Activated CD8-positive, alpha-beta memory T cell treated with anti-CD3 and anti-CD28 coated beads for 4 hours (primary cell): ENCODE measurements around the gene LAMA5.
"Not testable (repeated sequence)": the region's sequence is repeated elsewhere in the genome, so short reads cannot be mapped to it uniquely, and the experiment has no call there.

Source experiments
- DNase-seq, 2 donors: peaks; one replicate each; pipeline ENCODE4 v3.0.0-alpha.2; 2020; ENCODE audit warnings: low read depth in 2 of 2

LAMA5 gene

GRCh38 chr20:62388839-62389600 is 21.9 kb upstream of the LAMA5 start:
- no peak for DNase-seq

DNA sequence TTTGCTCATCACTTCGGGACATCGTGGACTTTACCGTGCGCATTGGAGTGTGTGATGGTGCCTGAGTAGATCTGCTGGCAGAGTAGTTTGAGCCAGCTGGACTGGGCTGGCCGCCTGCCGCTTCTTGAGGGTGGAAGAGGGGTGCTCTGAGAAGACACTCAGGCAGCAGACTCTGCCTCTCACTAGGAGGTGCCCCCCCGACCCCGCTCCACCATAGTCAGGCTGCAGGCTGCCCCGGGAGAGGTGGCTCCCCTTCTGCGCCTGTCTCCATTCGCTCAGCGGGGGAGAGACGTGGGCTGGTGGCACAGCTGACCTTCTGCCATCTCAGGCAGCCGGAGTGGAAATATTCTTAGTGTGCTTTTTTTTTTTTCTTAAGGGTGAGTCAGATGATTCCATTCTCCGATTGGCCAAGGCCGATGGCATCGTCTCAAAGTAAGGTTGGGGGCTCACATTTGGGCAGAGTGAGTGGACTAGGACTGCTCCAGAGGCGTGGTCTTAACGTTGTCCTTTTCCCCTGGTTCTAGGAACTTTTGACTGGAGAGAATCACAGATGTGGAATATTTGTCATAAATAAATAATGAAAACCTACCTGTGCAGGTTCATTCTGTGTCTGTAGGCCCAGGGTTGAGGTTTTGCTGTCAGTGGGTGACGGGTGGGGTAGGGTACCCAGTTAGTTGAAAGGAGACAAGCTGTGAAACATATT is 21.0 kb upstream of the LAMA5 start:
- no peak for DNase-seq

GRCh38 chr20:62387219-62387913 is 20.3 kb upstream of the LAMA5 start:
- peak in 1 of 2 donors; percentile 13 for DNase-seq

DNA sequence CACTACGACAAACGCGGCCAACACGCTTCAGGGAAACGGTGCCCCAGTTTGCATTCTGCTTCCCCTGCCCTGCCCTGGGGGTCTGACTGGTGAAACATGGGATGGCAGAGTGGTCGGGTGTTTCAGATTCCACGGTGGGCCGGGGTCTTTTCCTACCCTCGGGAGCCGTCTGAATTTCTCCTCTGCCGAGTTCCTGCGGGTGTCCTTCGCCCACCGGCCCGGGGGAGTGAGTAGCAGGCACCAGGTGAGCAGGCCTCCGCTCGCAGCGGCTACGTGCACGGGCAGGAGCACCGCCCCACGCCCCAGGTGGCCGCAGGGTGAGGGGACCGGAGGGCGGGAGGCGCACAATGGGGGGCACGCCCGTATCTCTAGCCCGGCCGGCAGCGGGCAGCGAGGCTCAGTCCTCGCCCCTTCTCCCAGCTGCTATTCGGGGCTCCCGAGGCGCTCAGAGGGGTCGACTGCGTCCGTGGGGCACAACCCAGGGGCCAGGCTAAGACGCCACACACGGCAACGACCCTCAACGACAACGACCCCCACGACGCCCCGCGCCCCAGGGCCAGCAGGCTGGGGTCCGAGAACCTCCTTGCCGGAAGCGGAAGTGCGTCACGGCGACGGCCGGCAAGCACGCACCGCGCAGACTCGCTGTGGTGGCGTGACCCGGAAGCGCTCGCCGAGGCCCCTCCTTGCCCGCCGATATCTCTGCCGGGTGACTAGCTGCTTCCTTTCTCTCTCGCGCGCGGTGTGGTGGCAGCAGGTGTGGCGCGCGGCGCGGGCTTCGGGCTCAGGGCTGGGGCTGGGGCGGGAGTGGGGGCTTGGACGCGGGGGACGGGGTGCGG is 19.5 kb upstream of the LAMA5 start, which contains the start of gene RPS21:
Gene RPS21 (plus strand): TSS at position 721 of the 836 bp plus-strand sequence. CDS start 236 bp downstream, outside the sequence.
- peak; percentile 86 to 89 for DNase-seq

GRCh38 chr20:62382306-62383198 is 15.4 kb upstream of the LAMA5 start:
- peak; percentile 55 to 63 for DNase-seq

DNA sequence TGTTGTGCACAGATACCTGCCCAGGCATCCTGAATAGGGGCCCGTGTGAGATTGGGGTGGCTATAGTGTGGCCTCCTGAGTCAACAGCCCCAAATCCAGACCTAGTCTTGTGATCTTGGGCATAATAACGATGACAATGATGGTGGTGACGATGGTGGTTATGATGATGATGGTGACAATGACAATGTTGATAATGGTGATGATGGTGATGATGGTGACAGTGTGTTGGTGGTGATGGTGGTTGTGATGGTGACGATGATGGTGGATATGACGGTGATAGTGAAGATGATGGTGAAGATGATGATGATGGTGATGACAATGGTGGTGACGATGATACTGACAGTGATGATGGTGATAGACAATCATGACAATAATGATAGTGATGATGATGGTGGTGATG is 14.7 kb upstream of the LAMA5 start:
- DNase-seq: no peak

DNA sequence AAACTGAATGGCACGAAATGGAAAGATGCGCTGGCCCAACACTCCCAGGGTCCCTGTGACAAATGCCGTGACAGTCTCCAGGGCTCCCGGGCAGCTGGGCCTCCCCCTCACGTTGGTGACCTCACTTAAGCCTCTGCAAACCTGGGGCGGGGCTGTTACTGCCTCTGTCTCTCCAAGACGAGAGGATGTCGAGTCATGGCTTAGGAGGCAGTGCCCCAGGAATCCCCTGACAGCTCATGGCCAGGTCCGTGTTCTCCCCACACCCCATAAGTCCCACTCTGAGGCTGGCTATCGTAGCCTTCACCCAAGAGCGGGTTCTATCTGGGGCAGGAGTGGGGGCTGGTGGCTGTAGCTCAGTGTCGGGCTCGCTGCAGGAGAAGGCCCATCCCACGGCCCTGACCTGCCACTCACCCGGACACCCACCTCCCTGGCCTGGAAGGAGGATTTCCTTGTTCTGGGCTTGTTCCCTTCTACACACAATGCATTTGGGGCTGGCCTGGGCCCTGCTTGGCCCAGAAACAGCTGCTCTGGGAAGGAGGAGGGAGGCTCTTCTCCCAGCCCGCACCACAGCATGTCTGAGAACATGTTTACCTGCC is 14.2 kb upstream of the LAMA5 start:
- DNase-seq: no peak

GRCh38 chr20:62378215-62378614 is 11.1 kb upstream of the LAMA5 start:
- no peak for DNase-seq

DNA sequence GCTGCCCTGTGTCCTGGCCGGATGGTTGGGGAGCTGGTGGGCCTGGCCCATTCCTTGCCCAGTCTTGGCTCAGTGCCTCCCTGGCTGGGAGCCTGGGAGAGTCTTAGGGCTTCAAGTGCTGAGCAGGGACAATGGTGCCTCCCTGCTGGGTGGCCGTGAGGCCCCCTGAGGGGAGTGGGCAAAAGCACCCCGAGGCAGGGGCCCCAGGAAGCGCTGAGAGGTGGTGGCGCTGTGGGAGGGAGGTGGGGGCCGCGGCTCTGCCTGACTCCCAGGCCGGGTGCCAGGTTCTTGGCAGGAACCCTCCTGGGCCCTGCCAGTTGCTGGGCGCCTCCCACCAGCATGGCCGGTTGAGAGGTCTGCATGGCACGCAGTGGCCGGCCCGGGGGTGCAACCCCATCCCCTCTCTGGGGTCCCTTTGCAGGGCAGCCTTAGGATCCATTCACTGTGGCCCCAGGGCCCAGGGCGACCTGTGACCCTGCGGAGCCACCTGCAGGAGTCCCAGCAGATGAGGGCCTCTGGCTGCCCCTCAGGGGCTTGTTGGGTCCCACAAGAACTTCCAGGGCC is 10.6 kb upstream of the LAMA5 start:
- DNase-seq: no peak

GRCh38 chr20:62377064-62377461 is 10.0 kb upstream of the LAMA5 start:
- DNase-seq: no peak

DNA sequence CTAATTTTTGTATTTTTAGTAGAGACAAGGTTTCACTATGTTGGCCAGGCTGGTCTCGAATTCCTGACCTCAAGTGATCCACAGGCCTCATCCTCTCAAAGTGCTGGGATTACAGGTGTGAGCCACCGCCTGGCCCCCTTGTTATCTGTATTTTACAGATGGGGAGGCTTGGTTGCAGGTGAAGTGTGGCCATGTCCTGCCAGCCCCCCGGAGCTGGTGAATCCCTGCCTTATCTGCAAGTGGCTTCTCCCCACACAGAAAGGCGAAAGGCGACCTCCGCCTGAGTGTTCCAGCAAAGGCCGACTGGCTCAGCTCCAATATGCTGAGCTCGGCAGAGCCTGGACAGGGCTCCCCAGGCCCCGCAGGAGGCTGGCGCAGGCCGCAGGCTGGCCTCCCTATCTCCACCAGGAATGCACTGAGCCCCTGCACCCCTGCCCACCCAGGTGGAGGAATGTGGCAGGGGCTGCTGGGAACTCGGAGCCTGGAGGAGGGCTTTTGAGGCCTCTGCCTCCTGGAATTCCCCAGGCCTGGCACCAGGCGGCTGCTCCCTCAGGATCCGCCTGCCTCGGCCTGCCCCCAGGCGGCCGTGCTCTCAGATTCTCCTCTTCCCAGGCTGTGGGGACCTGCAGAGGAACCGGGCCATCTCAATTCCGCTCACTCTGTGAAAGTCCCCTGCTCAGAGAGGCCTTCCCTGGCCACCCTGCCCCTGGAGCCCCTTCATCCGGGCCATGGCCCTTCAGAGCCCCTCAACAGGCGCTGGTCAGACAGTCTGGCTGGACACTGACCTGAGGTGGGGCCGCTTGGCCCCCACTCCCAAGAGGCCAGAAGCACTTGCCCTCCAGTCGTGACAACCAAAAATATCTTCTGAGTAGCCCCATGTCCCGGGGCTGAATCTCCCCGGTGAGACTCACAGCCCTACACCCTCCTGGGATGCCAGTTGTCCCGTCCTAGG is 9.3 kb upstream of the LAMA5 start:
- DNase-seq: no peak

GRCh38 chr20:62374331-62375152 is 7.4 kb upstream of the LAMA5 start:
- no peak for DNase-seq

GRCh38 chr20:62373631-62374179 is 6.6 kb upstream of the LAMA5 start:
- DNase-seq: not testable (repeated sequence)

DNA sequence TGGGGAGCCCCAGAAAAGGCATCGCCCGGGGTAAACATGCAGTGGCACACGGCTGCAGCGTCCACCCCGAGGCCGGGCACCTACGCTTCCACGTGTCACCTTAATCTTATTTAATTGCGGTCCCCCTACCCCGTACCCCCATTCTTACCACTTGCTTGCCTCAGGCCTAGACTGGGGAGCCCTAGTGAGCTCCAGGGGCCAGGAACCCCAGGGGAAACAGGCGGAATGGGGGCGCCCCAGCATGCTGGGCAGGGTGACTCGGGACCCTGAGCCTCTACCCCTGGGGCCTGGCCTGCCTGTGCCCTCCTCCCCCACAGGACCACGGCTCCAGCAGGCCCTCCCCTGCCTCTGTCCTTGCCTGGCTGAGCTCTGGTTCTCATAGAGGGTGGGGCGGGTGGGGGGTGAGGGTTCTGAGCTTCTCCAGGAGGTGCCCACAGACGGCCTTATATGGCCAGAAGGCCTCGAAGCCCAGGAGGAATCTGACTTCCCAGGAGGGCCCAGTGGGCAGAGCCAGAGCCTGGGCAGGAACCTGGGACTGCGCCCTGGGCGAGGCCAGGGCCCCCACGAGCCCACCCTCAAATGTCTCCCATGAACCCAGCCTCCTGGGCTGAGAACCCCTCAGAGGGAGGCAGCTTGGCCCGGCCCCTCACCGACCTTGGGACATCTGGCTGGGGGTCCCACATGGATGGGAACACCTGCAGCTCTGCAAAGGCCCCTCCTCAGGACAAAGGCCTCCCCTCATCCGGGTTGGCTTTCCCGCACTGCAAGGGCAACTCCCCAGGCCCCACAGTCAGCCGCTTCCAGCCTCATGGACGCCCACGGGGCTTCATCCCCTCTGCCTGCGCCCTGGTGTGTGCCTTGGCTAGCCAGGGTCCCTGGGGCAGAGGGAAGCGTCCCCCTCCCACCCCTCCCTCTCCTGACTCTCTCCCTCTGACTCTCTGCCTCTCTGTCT is 5.2 kb upstream of the LAMA5 start:
- no peak for DNase-seq

DNA sequence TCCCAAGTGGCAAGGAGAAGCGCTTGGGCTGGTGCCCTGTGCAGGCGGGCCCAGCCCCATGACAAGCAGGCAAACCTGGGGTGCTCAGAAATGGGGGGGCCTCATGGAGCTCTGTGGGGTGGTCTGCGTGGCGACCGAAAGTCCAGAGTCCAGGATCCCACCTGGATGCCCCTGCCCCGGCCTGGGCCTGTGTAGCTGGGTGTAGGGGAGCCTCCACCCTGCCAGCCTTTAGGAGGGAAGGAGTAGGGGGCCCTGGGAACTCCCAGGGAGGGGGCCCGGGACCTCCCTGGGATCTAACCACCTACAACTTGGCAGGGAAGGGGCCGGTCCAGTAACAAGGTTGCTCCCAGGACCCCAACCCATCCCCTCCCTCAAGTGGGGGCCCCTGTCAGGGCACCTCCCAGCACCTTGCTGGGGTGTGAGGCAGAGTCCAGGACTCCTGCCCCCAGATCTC is 4.5 kb upstream of the LAMA5 start:
- DNase-seq: no peak
